ENCODE data around the gene CHRM4.

The CHRM4 gene

GRCh38 chr11:46402957-46403902 is 11.7 kb upstream of the CHRM4 start:
- DNase-seq (ENCODE audit: low read depth): no peak

GRCh38 chr11:46397526-46397925 is 6.0 kb upstream of the CHRM4 start:
- DNase-seq (ENCODE audit: low read depth): no peak

GRCh38 chr11:46393759-46394158 is 2.2 kb upstream of the CHRM4 start:
- no peak for DNase-seq (ENCODE audit: low read depth)

- DNase-seq (ENCODE audit: low read depth): no peak
These were observed 1.6 kb upstream of the CHRM4 start for GRCh38 chr11:46393231-46393616.

GRCh38 chr11:46392421-46393230 is 1.1 kb upstream of the CHRM4 start:
- DNase-seq (ENCODE audit: low read depth): peak; percentile 53

GRCh38 chr11:46391186-46391577 is 394 bp downstream of the CHRM4 start:
- DNase-seq (ENCODE audit: low read depth): no peak

GRCh38 chr11:46390331-46391171 is 1.0 kb downstream of the CHRM4 start:
- no peak for DNase-seq (ENCODE audit: low read depth)

- no peak for DNase-seq (ENCODE audit: low read depth)
These were observed 1.9 kb downstream of the CHRM4 start for GRCh38 chr11:46389450-46390330.

- no peak for DNase-seq (ENCODE audit: low read depth)
These were observed 2.7 kb downstream of the CHRM4 start for GRCh38 chr11:46388619-46389449.

GRCh38 chr11:46387919-46388618 is 3.5 kb downstream of the CHRM4 start:
- DNase-seq (ENCODE audit: low read depth): no peak

- DNase-seq (ENCODE audit: low read depth): no peak
These were observed 4.1 kb downstream of the CHRM4 start for GRCh38 chr11:46387456-46387855.

- no peak for DNase-seq (ENCODE audit: low read depth)
These were observed 4.9 kb downstream of the CHRM4 start for GRCh38 chr11:46386674-46387073.

- DNase-seq (ENCODE audit: low read depth): no peak
These were observed 5.5 kb downstream of the CHRM4 start for GRCh38 chr11:46386005-46386578.

- no peak for DNase-seq (ENCODE audit: low read depth)
These were observed 6.2 kb downstream of the CHRM4 start for GRCh38 chr11:46385169-46386004.

- no peak for DNase-seq (ENCODE audit: low read depth)
These were observed 7.4 kb downstream of the CHRM4 start for GRCh38 chr11:46383974-46384701.

- DNase-seq (ENCODE audit: low read depth): no peak
These were observed 8.2 kb downstream of the CHRM4 start for GRCh38 chr11:46383404-46383758.

GRCh38 chr11:46382646-46383403 is 8.8 kb downstream of the CHRM4 start:
- DNase-seq (ENCODE audit: low read depth): no peak

Data from activated gamma-delta T cell treated with anti-CD3 and anti-CD28 coated beads, Interleukin-2, amount 50 U/mL, for 16 hours (primary cell).